ENCODE results near the gene QPRT. TPM values are rescaled to one million over a fixed set of nuclear protein-coding genes. Genes with fewer than 3 reads are reported as not detected.

Gene QPRT
- total and polyA plus RNA-seq, 2 donors (not counting 3 experiments of a cell fraction or from before 2014, with no cell fraction given), result 0.40 to 0.44 TPM

GRCh38 chr16:29710227-29711219 is 31.5 kb downstream of the QPRT start:
- CTCF ChIA-PET, result interaction anchor here (0.7 to 3.0 kb wide), 9 partner anchors 10 to 322 kb away, joined by 3 to 28 read pairs (median 3); partner anchors contain the start of gene PAGR1
- peak overlapping the region; percentile 40 for H3K27ac ChIP-seq (ENCODE audit: insufficient read depth, low read depth, low read length)

More at GRCh38 chr16:29710227-29711219, 31.5 kb downstream of the QPRT start:
- peak overlapping the region; percentile 50 for H3K9ac ChIP-seq (replicated peaks; ENCODE audit: extremely low read depth, insufficient read depth, low read length)
- H3K4me1 ChIP-seq (ENCODE audit: control insufficient read depth, extremely low read depth, insufficient read depth, low read length), result peaks cover 2% of the 10 kb centered on the region
- no peak overlapping the region for H3K4me2 ChIP-seq (ENCODE audit: insufficient read depth, low read length)
- no peak overlapping the region for H3K4me3 ChIP-seq (replicated peaks in 1 of 3; ENCODE audit: insufficient read depth in 1 of 3, low read depth in 1 of 3, low read length in 3 of 3)
- no peaks in the 10 kb centered on the region for H3K36me3 ChIP-seq (ENCODE audit: control insufficient read depth in 2 of 2, extremely low read depth in 1 of 2, insufficient read depth in 2 of 2, low read length in 2 of 2)
- no peaks in the 10 kb centered on the region for H3K79me2 ChIP-seq (ENCODE audit: control insufficient read depth, insufficient read depth, low read length)
- TF ChIP-seq CTCF (IDR thresholded peaks at IDR 0.05; ENCODE audit: extremely low read depth in 1 of 2, insufficient read depth in 1 of 2, low read depth in 1 of 2, low read length in 2 of 2) (peak; percentile 41 to 53), MYC (IDR thresholded peaks at IDR 0.05; ENCODE audit: low read depth, low read length) (peak; percentile 16), POLR2AphosphoS5 (IDR thresholded peaks at IDR 0.05; ENCODE audit: insufficient read depth, low read depth, low read length) (no peak), FOS (IDR thresholded peaks at IDR 0.05; ENCODE audit: borderline replicate concordance, insufficient read depth, low read length) (no peak)
- TF ChIP-seq, protein P1, sequence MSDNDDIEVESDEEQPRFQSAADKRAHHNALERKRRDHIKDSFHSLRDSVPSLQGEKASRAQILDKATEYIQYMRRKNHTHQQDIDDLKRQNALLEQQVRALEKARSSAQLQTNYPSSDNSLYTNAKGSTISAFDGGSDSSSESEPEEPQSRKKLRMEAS (IDR thresholded peaks at IDR 0.05; ENCODE audit: insufficient read depth, insufficient read length), result peak; percentile 94
- POLR2A ChIA-PET, result no interaction called here
- FAIRE-seq (peak; percentile 88), DNase-seq (ENCODE audit: low read depth, low spot score) (peak; percentile 60)
- H4K20me1 ChIP-seq (replicated peaks; ENCODE audit: control insufficient read depth, extremely low read depth, insufficient read depth, low read length), result no peaks in the 10 kb centered on the region
- no peaks in the 10 kb centered on the region for H3K9me1 ChIP-seq (replicated peaks; ENCODE audit: control insufficient read depth, extremely low read depth, insufficient read depth, low read length)
- dilution Hi-C loops (cut with MboI; ENCODE audit: extremely low pct_ligation_motif_present, low sequenced_read_pairs) (no loop called here), intact Hi-C loops (cut with micrococcal nuclease) (no loop called here)
- H2AFZ ChIP-seq (ENCODE audit: low read depth, low read length), result peak overlapping the region; percentile 69
- BruUV-seq (replicated peaks), result TSS peak; percentile 92
- peaks cover 0 to 3% of the 10 kb centered on the region in 2 experiments for H3K27me3 ChIP-seq (ENCODE audit: control insufficient read depth in 2 of 2, insufficient read depth in 2 of 2, low read length in 2 of 2)
- H3K9me3 ChIP-seq (replicated peaks; ENCODE audit: control insufficient read depth, insufficient read depth, low read length), result no peaks in the 10 kb centered on the region

Measured in endothelial cell of umbilical vein (primary cell).